CD4-positive, alpha-beta T cell treated with Interferon alpha-2 for 1 hour (primary cell): ENCODE data around the gene MELK.

Experiments
- DNase-seq, 2 donors: peaks; one replicate each; pipeline ENCODE4 v3.0.0-alpha.2; 2020 to 2022

The MELK gene

DNA sequence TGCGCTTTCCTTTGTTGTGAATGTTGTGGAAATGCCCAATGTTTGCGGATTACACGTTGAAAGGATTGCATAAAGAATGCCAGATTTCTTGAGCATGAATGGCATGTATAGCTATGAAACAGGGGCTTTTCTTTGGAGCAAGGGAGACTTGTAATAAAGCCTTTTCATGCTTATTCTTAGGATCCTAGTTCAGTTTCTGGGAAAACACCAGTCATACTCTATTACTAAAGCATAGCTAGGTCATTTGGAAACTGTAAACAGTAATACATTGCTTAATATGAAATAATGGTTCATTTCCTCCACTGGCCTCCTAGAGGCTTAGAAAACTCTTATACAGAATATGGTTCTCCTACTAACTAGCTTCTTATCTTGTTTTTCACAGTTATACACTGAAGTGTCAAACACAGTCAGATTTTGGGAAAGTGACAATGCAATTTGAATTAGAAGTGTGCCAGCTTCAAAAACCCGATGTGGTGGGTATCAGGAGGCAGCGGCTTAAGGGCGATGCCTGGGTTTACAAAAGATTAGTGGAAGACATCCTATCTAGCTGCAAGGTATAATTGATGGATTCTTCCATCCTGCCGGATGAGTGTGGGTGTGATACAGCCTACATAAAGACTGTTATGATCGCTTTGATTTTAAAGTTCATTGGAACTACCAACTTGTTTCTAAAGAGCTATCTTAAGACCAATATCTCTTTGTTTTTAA lies 104.2 kb downstream of the MELK start:
- no peak for DNase-seq

- DNase-seq = no peak
Observed at GRCh38 chr9:36677611-36678010, 104.9 kb downstream of the MELK start.

DNA sequence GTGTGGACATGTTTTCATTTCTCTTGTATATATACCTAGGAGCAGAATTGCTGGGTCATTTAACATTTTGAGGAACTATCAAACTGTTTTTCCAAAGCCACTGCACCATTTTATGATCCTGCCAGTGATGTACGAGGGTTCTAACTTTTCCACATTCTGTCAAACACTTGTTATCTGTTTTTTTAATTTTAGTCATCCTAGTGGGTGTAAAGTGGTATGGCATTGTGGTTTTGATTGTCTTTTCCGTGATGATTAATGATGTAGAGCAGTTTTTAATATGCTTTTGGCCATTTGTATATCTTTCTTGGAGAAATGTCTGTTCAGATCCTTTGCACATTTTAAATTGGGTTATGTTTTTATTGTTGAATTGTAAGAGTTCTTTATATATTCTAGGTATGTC lies 107.0 kb downstream of the MELK start:
- no peak for DNase-seq

DNA sequence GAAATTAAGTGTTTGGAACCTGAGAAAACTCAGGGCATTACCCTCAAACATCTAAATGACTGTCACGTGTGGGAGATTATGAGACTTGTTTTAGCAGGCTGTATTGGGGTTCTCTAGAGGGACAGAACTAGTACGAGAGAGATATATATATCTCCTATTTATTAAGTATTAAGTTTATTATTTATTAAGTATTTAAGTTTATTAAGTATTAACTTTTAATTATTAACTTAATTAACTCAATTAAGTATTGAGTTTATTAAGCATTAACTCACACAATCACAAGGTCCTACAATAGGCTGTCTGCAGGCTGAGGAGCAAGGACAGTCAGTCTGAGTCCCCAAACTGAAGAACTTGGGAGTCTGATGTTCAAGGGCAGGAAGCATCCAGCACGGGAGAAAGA lies 113.8 kb downstream of the MELK start:
- DNase-seq = no peak

GRCh38 chr9:36690412-36691168 lies 117.9 kb downstream of the MELK start:
- no peak for DNase-seq

- DNase-seq = no peak
Observed at GRCh38 chr9:36691671-36692070, 119.0 kb downstream of the MELK start.

DNA sequence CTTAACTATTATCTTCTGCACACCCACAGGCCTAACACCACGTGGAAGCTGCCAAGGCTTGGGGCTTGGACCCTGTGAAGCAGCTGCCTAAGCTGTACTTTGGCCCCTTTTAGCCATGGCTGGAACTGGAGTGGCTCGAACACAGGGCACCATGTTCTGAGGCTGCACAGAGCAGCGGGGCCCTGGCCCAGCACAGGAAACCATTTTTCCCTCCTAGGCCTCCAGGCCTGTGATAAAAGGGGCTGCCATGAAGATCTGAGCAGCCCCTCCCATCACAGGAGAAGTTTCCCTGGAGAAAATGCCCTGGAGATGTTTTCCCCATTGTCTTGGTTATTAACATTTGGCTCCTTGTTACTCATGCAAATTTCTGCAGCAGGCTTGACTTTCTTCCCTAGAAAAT lies 126.3 kb downstream of the MELK start:
- no peak for DNase-seq

DNA sequence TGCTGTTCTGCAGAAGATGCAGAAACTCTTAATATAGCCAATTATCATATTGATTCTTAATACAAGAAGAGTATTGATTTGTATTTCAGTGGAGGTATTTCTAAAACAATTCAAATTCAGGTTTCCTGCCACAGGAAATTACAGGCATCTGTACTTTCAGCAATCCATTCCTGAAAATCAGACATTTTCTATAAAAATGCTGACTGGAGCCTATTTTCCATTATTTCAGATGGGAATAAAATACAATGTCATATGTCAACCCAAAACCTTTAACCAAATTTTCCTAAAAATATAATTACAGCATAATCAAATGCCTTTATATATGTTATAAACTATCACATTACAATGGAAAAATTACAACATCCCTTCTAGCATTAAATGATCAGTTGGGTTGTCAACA lies 131.5 kb downstream of the MELK start:
- DNase-seq = no peak

GRCh38 chr9:36713515-36714490 lies 141.1 kb downstream of the MELK start:
- DNase-seq = no peak

DNA sequence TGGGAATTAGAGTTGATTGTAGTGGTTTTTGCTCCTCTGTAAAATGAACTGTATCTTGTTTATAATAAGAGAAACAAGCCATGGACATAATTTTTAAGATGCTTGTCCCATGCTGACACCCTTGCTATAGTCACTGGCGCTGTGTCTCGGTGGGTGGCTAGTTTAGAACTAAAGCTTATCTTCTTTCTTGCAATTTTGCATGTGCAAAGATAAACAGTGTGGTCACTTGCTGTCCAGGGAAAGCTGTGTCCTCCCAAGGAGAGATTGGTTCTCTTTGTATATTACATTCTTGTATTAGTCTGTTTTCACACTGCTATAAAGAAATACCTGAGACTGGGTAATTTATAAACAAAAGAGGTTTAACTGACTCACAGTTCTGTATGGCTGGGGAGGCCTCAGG lies 143.8 kb downstream of the MELK start:
- DNase-seq = no peak

GRCh38 chr9:36717276-36717675 lies 144.6 kb downstream of the MELK start:
- no peak for DNase-seq

GRCh38 chr9:36718612-36719011 lies 145.9 kb downstream of the MELK start:
- DNase-seq = no peak

- no peak for DNase-seq
Observed at GRCh38 chr9:36720043-36720442, 147.3 kb downstream of the MELK start.

GRCh38 chr9:36721846-36722588 lies 149.3 kb downstream of the MELK start:
- DNase-seq = no peak

DNA sequence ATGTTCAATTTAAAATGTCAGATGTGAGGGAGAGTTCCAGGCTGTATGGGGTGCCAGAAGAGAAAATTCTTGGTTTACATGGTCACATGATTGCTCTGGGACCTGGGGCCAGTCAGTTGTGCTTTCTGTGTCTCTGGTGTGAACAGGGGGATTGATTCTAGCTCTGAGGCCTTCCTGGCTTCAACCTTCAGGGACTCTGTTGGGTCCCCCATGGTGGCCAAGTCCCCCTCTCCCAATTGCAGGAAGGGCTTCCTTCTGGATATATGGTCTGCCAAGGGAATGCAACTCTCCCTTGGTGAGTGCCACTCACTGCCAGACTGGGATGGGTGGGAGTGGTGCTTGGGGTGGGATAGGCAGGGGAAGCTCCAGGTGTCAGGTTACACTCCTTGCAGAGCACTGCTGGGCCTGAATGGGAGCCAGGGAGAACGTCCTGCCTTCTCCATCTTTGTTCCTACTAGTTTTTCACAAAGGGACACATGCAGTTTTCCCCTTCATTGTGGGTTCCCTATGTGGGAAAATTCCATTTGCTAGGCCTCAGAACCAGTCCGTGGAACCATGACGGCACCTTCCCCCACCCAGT lies 153.2 kb downstream of the MELK start:
- no peak for DNase-seq
